ENCODE measurements around the gene SEMA4D. TPM values are rescaled to one million over a fixed set of nuclear protein-coding genes. Genes with fewer than 3 reads are reported as not detected.
A peak's percentile ranks its signal among the peaks of the same experiment; 100 is the strongest.

SEMA4D gene
- total and polyA plus RNA-seq, 9 of the 15 experiments (the other 6 are each of a cell fraction or from before 2014, with no cell fraction given) = 0.38 to 5.1 (median 1.8) TPM

GRCh38 chr9:89318123-89319014 is 179.5 kb downstream of the SEMA4D start, which contains the start of gene SECISBP2 (continued):
- TF ChIP-seq ZNF592 (IDR thresholded peaks at IDR 0.05) = peak; percentile 71; the same call in 1 of the 2 replicates
- TF ChIP-seq BDP1 (IDR thresholded peaks at IDR 0.05; ENCODE audit: insufficient read depth, insufficient read length) = no peak
- TF ChIP-seq MXD1 (CRISPR knock-in tag; IDR thresholded peaks at IDR 0.05; ENCODE audit: borderline replicate concordance, poor library complexity, severe bottlenecking) = peak; percentile 97
- peak; percentile 94; the same call in 1 of the 2 replicates for TF ChIP-seq STAT6 (CRISPR knock-in tag; IDR thresholded peaks at IDR 0.05)
- no peak for TF ChIP-seq RFX7 (CRISPR knock-in tag; IDR thresholded peaks at IDR 0.05)
- 0 out of 2 replicates have a peak, but pooled peaks have one; percentile 59 for TF ChIP-seq RREB1 (CRISPR knock-in tag; IDR thresholded peaks at IDR 0.05)
- peak in 2 of 3 experiments; percentile 18 to 53 for TF ChIP-seq YY1 (IDR thresholded peaks at IDR 0.05; ENCODE audit: borderline replicate concordance in 1 of 3, control insufficient read depth in 1 of 3, extremely low read depth in 1 of 3, insufficient read depth in 3 of 3, insufficient read length in 1 of 3, insufficient replicate concordance in 2 of 3, low read depth in 1 of 3, low read length in 2 of 3)
- 0 out of 2 replicates have a peak, but pooled peaks have one; percentile 14 for TF ChIP-seq TEAD4 (IDR thresholded peaks at IDR 0.05; ENCODE audit: low read length)
- no peak for TF ChIP-seq TEAD4 (CRISPR knock-in tag; IDR thresholded peaks at IDR 0.05; ENCODE audit: borderline replicate concordance)
- peak; percentile 85 for TF ChIP-seq ZNF511 (CRISPR knock-in tag; IDR thresholded peaks at IDR 0.05)

All from K562 (cell line).